HG03108 (cell line): ENCODE results near the gene PPME1.

Source experiments
- ATAC-seq: cut with Tn5 transposase; IDR thresholded peaks from one replicate; pipeline ENCODE4 v1.9.1; 2021; ENCODE audit warnings: moderate library complexity; ENCODE audit not compliant: unreplicated experiment

Gene PPME1

GRCh38 chr11:74159642-74160041, 11.4 kb upstream of the PPME1 start:
- no peak for ATAC-seq

GRCh38 chr11:74162681-74163467, 8.2 kb upstream of the PPME1 start:
- no peak for ATAC-seq

- no peak for ATAC-seq
Observed at GRCh38 chr11:74168838-74169237, 2.3 kb upstream of the PPME1 start.

GRCh38 chr11:74169738-74170458, 1.2 kb upstream of the PPME1 start:
- no peak for ATAC-seq

GRCh38 chr11:74171630-74171968, 510 bp downstream of the PPME1 start:
- no peak for ATAC-seq

- ATAC-seq = no peak
Observed at GRCh38 chr11:74171997-74172396, 908 bp downstream of the PPME1 start.

- ATAC-seq = no peak
Observed at GRCh38 chr11:74175920-74176319, 4.8 kb downstream of the PPME1 start.

GRCh38 chr11:74179234-74180052, 8.4 kb downstream of the PPME1 start:
- ATAC-seq = no peak

GRCh38 chr11:74182635-74183034, 11.5 kb downstream of the PPME1 start:
- ATAC-seq = no peak

GRCh38 chr11:74185285-74185684, 14.2 kb downstream of the PPME1 start:
- no peak for ATAC-seq

GRCh38 chr11:74185695-74186094, 14.6 kb downstream of the PPME1 start:
- ATAC-seq = no peak

- ATAC-seq = no peak
Observed at GRCh38 chr11:74195828-74196227, 24.7 kb downstream of the PPME1 start.

GRCh38 chr11:74196781-74197486, 25.8 kb downstream of the PPME1 start:
- ATAC-seq = no peak

GRCh38 chr11:74203966-74204365, 32.9 kb downstream of the PPME1 start:
- no peak for ATAC-seq

GRCh38 chr11:74204701-74205100, 33.6 kb downstream of the PPME1 start:
- ATAC-seq = no peak

- ATAC-seq = no peak
Observed at GRCh38 chr11:74205181-74205580, 34.1 kb downstream of the PPME1 start.

GRCh38 chr11:74206746-74207145, 35.7 kb downstream of the PPME1 start:
- no peak for ATAC-seq

GRCh38 chr11:74208507-74208906, 37.4 kb downstream of the PPME1 start:
- no peak for ATAC-seq

GRCh38 chr11:74212533-74212932, 41.4 kb downstream of the PPME1 start:
- ATAC-seq = no peak

- ATAC-seq = no peak
Observed at GRCh38 chr11:74220376-74220775, 49.3 kb downstream of the PPME1 start.

- no peak for ATAC-seq
Observed at GRCh38 chr11:74221816-74222215, 50.7 kb downstream of the PPME1 start.
